B cell (primary cell): ENCODE results near the gene FBXW4.

Experiments
- EZH2 ChIP-seq: IDR thresholded peaks from 2 replicates; pipeline ENCODE4 v1.6.1; 2012; ENCODE audit warnings: borderline replicate concordance, low read depth, mild to moderate bottlenecking, moderate library complexity, low read length; ENCODE audit not compliant: insufficient read depth, poor library complexity, severe bottlenecking
- TF ChIP-seq, protein P1 (sequence below): fragments of 200-600 bp; IDR thresholded peaks from one replicate; pipeline ENCODE4 v1.8.0; 2022; ENCODE audit warnings: antibody characterized with exemption, mild to moderate bottlenecking

DNA sequence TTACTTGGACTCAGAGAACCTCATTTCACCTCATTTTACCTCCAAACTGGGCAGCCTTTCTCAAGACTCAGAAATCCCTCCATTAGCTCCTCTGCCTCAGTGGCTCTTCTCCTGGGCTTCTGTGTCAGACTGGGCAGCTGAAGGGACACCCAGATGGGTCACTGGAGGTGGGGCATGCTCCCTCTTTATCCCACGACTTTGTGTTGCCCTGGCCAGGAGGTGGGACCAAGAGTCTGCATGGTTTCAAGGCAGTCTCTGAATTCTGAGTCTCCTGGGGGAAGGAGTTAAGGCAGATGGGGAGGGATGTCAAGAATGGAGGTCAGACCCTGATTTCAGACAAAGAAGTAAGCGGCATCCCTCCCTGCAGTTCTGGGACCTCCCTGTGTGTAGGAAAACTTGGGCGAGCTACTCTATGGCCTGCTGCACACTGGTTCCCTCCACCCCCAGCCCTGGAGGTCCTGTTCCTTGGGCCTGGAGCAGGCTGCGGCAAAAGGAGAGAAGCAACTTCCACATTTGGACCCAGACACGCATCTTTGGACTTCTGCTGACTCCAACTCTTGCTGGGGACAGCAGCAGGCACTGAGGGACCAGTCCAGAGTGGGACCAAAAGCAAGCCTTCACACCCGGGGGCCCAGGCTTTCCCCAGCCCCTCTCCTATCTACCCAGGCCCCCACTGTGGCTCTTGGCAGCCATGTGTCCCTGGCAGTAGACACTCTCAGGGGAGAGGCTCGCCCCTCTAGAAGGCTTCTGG, 117.7 kb downstream of the FBXW4 start:
- no peak for TF ChIP-seq EZH2
- TF ChIP-seq, protein P1, sequence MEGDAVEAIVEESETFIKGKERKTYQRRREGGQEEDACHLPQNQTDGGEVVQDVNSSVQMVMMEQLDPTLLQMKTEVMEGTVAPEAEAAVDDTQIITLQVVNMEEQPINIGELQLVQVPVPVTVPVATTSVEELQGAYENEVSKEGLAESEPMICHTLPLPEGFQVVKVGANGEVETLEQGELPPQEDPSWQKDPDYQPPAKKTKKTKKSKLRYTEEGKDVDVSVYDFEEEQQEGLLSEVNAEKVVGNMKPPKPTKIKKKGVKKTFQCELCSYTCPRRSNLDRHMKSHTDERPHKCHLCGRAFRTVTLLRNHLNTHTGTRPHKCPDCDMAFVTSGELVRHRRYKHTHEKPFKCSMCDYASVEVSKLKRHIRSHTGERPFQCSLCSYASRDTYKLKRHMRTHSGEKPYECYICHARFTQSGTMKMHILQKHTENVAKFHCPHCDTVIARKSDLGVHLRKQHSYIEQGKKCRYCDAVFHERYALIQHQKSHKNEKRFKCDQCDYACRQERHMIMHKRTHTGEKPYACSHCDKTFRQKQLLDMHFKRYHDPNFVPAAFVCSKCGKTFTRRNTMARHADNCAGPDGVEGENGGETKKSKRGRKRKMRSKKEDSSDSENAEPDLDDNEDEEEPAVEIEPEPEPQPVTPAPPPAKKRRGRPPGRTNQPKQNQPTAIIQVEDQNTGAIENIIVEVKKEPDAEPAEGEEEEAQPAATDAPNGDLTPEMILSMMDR = no peak
